ENCODE measurements around the gene NLGN1. TPM values are rescaled to one million over a fixed set of nuclear protein-coding genes. Genes with fewer than 3 reads are reported as not detected.
"Not testable (repeated sequence)": the region's sequence is repeated elsewhere in the genome, so short reads cannot be mapped to it uniquely, and the experiment has no call there.

NLGN1 gene
- total RNA-seq, 1 experiment from 2014 or later, result not detected

DNA sequence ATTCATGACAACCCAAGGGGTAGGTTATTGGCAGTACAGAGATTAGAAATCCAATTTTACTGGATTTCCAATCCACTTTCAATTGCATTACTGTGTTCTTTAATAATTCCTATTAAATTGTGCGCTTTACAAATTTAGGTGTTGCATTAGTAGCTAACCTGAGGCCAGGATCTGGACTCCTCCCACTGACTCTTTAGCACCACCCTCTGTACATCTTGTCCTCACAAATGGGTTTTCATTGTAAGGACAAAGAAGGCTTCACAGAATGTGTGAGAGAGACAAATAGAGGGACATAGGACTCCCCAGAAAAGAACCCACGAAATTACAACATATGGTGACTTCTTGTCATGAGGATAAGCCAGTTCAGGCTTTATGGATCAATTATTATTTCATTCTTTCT is 818.5 kb downstream of the NLGN1 start:
- DNase-seq (ENCODE audit: low read depth), result no peak

GRCh38 chr3:174216946-174217718 is 819.6 kb downstream of the NLGN1 start:
- no peak for DNase-seq (ENCODE audit: low read depth)

- peak; percentile 51 for DNase-seq (ENCODE audit: low read depth)
Observed at GRCh38 chr3:174218016-174218415, 820.5 kb downstream of the NLGN1 start.

- no peak for DNase-seq (ENCODE audit: low read depth)
Observed at GRCh38 chr3:174219738-174220137, 822.2 kb downstream of the NLGN1 start.

- no peak for DNase-seq (ENCODE audit: low read depth)
Observed at GRCh38 chr3:174220775-174221554, 823.4 kb downstream of the NLGN1 start.

DNA sequence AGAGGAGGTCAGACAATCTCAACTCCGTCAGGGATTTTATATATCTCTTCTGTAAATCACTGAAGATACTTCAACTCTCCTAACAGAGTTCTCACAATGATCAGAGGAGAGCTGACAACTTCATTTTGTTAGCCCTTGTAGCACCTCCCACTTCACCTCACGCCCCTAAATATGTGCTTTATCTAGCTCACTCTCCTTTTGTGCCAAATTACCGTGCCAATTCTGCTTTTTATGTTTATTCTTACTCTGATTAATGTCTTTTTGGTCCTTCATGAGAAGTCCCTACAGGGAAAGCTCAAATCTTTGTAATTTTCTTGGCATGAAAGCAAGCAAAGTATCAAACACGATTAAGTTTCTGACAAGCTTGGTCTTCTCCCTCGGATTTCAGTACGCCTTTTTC is 825.5 kb downstream of the NLGN1 start:
- DNase-seq (ENCODE audit: low read depth), result no peak

- no peak for DNase-seq (ENCODE audit: low read depth)
Observed at GRCh38 chr3:174223626-174224025, 826.1 kb downstream of the NLGN1 start.

DNA sequence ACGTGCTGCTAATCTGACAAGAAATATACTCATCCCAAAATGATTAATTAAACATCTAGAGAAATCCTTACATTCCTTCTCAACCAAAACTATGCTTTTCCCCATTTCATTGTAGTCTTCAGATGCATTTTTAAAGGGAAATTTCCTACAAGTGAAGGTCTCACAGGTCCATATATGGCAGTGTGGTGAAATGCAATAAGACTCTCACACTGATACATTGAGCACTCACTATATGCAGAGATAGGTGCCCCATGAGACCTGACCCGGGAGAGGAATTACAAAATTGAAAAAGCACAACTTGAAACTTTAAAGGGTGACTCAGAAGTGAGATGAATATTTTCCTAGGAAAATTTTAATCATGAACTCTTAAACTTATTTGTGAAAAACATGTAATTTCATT is 832.4 kb downstream of the NLGN1 start:
- DNase-seq (ENCODE audit: low read depth), result peak; percentile 29

DNA sequence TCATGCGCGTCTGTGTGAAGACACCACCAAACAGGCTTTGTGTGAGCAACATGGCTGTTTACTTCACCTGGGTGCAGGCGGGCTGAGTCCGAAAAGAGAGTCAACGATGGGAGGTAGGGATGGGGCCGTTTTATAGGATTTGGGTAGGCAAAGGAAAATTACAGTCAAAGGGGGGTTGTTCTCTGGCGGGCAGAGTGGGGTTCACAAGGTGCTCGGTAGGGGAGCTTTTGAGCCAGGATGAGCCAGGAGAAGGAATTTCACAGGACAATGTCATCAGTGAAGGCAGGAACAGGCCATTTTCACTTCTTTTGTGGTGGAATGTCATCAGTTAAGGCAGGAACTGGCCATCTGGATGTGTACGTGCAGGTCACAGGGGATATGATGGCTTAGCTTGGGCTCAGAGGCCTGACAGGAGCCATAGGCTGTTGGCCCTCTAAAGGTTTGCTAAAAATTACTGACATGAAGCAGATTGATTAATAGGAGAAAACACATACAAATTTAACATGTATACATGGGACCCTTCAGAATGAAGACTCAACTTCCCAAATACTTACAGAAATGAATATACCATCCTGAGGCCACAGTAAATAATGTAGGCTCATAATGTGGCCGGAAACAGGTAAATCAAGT is 834.6 kb downstream of the NLGN1 start:
- DNase-seq (ENCODE audit: low read depth), result not testable (repeated sequence)

- no peak for DNase-seq (ENCODE audit: low read depth)
Observed at GRCh38 chr3:174232658-174233429, 835.3 kb downstream of the NLGN1 start.

DNA sequence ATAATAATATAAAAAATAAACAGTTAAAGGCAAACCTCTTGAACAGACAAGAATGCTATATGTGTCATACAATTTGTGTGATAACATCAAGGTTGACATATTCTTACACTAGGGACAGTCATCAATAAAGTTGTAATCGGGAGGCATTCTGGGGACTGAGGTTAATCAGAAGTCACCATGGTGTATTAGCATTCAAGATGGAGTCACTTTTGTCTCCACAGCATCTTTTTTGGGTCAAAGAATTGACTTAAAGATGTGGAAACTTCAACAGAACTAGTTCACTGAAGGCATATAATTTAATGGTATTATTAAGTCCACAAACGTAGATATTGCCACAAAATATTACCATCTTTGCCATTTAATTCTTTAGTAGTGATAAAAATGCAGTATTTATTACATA is 836.0 kb downstream of the NLGN1 start:
- DNase-seq (ENCODE audit: low read depth), result no peak

DNA sequence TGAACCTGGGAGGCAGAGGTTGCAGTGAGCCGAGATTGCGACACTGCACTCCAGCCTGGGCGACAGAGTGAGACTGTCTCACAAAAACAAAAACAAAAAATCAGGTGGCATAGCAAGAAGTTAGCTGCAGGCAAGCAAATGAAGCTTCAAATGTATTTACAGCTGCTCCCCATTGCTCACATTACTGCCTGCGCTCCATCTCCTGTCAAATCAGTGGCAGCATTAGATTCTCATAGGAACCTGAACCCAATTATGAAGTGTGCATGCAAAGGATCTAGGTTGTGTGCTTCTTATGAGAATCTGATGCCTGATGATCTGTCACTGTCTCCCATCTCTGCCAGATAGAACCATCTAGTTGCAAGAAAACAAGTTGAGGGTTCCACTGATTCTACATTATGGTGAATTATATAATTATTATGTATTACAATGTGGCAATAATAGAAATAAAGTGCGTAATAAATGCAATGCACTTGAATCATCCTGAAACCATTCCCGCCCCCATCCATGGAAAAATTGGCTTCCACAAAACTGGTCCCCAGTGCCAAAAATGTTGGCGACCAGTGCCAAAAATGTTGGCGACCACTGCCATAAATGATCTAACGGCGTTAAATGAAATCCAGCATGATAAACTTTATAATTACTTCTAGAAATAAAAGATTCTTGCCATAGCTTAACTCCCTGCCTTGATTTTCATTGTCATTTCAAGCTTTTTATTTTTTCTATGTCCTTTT is 844.9 kb downstream of the NLGN1 start:
- no peak for DNase-seq (ENCODE audit: low read depth)

DNA sequence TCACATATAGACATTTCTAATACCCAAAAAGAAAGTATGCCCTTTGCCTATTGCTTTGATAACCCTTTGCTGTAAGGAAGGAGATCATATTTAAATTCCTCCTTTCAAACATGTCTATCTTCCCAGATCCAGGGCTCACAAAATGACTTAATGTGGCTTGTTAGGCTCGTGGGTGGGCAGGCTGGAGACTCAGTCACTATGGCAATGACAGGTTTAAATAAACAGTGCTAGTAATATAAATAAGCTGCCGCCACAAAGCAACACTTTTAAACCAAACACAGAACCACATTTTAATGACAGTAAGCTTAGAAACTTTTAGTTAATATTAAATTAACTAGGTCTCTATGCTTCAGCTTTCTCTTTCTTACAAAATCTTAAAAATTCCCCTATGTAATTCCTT is 845.6 kb downstream of the NLGN1 start:
- peak; percentile 7 for DNase-seq (ENCODE audit: low read depth)

GRCh38 chr3:174247687-174248152 is 850.2 kb downstream of the NLGN1 start:
- no peak for DNase-seq (ENCODE audit: low read depth)

GRCh38 chr3:174251681-174252080 is 854.1 kb downstream of the NLGN1 start:
- no peak for DNase-seq (ENCODE audit: low read depth)

- peak; percentile 22 for DNase-seq (ENCODE audit: low read depth)
Observed at GRCh38 chr3:174253196-174253823, 855.8 kb downstream of the NLGN1 start.

- no peak for DNase-seq (ENCODE audit: low read depth)
Observed at GRCh38 chr3:174253940-174254339, 856.4 kb downstream of the NLGN1 start.

- no peak for DNase-seq (ENCODE audit: low read depth)
Observed at GRCh38 chr3:174255454-174255853, 857.9 kb downstream of the NLGN1 start.

- no peak for DNase-seq (ENCODE audit: low read depth)
Observed at GRCh38 chr3:174266476-174266875, 868.9 kb downstream of the NLGN1 start.

DNA sequence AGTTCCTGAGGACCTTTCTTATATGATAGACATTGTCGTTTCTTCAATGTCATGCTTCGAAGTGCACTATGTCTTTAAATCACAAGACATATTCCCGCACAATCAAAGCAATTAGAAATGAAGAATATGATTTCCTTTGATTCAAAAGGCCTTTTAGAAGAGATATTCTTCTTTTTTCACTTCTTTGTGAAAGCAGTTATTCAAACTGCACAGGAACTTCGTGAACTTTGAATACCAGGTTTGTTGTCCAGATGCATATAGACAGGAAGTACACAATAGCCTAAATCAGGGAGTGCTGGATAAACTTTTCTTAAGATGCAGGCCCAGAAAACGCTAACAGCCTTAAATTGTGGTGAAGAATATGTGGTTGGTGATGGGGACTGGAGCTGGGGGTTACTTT is 870.5 kb downstream of the NLGN1 start:
- no peak for DNase-seq (ENCODE audit: low read depth)

Data from LHCN-M2 (cell line).